Measurements from ENCODE around the gene SCRN1.

SCRN1 gene

GRCh38 chr7:29989257-29989995 lies at the start of gene SCRN1:
SCRN1 (minus strand) TSS chr7:29989801; CDS start chr7:29969067, 20,734 bp downstream.
- no peak for DNase-seq (ENCODE audit: low read depth, low spot score)

- no peak for DNase-seq (ENCODE audit: low read depth, low spot score)
Measured at GRCh38 chr7:30038196-30038980, 48.8 kb upstream of the SCRN1 start.

- DNase-seq (ENCODE audit: low read depth, low spot score) = no peak
Measured at GRCh38 chr7:30036220-30036619, 46.6 kb upstream of the SCRN1 start.

- no peak for DNase-seq (ENCODE audit: low read depth, low spot score)
Measured at GRCh38 chr7:30034501-30034900, 44.9 kb upstream of the SCRN1 start.

- DNase-seq (ENCODE audit: low read depth, low spot score) = peak; percentile 41
Measured at GRCh38 chr7:30032310-30033125, 42.9 kb upstream of the SCRN1 start.

- no peak for DNase-seq (ENCODE audit: low read depth, low spot score)
Measured at GRCh38 chr7:30029696-30030095, 40.1 kb upstream of the SCRN1 start.

- no peak for DNase-seq (ENCODE audit: low read depth, low spot score)
Measured at GRCh38 chr7:30028749-30029635, 39.4 kb upstream of the SCRN1 start.

- DNase-seq (ENCODE audit: low read depth, low spot score) = peak; percentile 52
Measured at GRCh38 chr7:30028216-30028748, 38.7 kb upstream of the SCRN1 start, which contains the start of gene PLEKHA8. PLEKHA8 (plus strand) TSS chr7:30028412; CDS start chr7:30028763, 351 bp downstream.

GRCh38 chr7:30027740-30028215 lies 38.2 kb upstream of the SCRN1 start:
- DNase-seq (ENCODE audit: low read depth, low spot score) = no peak

GRCh38 chr7:30027065-30027456 lies 37.5 kb upstream of the SCRN1 start:
- peak; percentile 7 for DNase-seq (ENCODE audit: low read depth, low spot score)

- peak; percentile 92 for DNase-seq (ENCODE audit: low read depth, low spot score)
Measured at GRCh38 chr7:30026229-30027064, 36.8 kb upstream of the SCRN1 start, which contains the start of gene FKBP14. FKBP14 (minus strand) TSS chr7:30026702; CDS start chr7:30026508, 194 bp downstream.

GRCh38 chr7:30023524-30023923 lies 33.9 kb upstream of the SCRN1 start:
- no peak for DNase-seq (ENCODE audit: low read depth, low spot score)

GRCh38 chr7:30022991-30023390 lies 33.4 kb upstream of the SCRN1 start:
- no peak for DNase-seq (ENCODE audit: low read depth, low spot score)

GRCh38 chr7:30020535-30020934 lies 30.9 kb upstream of the SCRN1 start:
- no peak for DNase-seq (ENCODE audit: low read depth, low spot score)

GRCh38 chr7:30019960-30020359 lies 30.4 kb upstream of the SCRN1 start:
- no peak for DNase-seq (ENCODE audit: low read depth, low spot score)

- DNase-seq (ENCODE audit: low read depth, low spot score) = no peak
Measured at GRCh38 chr7:30019387-30019786, 29.8 kb upstream of the SCRN1 start.

- DNase-seq (ENCODE audit: low read depth, low spot score) = no peak
Measured at GRCh38 chr7:30018451-30018850, 28.9 kb upstream of the SCRN1 start.

GRCh38 chr7:30012757-30013156 lies 23.2 kb upstream of the SCRN1 start:
- no peak for DNase-seq (ENCODE audit: low read depth, low spot score)

- DNase-seq (ENCODE audit: low read depth, low spot score) = no peak
Measured at GRCh38 chr7:30010021-30010420, 20.4 kb upstream of the SCRN1 start.

GRCh38 chr7:30005464-30005863 lies 15.9 kb upstream of the SCRN1 start:
- DNase-seq (ENCODE audit: low read depth, low spot score) = no peak
